Natural killer cell (primary cell): ENCODE results near the gene CACNA1S. TPM values are rescaled to one million over a fixed set of nuclear protein-coding genes. Genes with fewer than 3 reads are reported as not detected.

ENCODE experiments used
- ATAC-seq, 3 donors: fragments of 150-1000 bp in 2 of 3; fragments of 200-7000 bp in 1 of 3; cut with Tn5 transposase; 1 replicate in 1 of 3; 2 replicates in 2 of 3; pipeline ENCODE4 v1.10.0; 2021; ENCODE audit warnings: mild to moderate bottlenecking in 2 of 3, moderate library complexity in 2 of 3
- DNase-seq, 2 donors: peaks; one replicate each; pipeline versions ENCODE4 v3.0.0 to v3.0.0-alpha.2; 2013 to 2021; ENCODE audit warnings: mixed read lengths in 1 of 2
- H3K27ac ChIP-seq: one replicate; pipeline ENCODE4 v1.5.1; 2013; ENCODE audit warnings: mild to moderate bottlenecking, low read length
- H3K27me3 ChIP-seq: one replicate; pipeline ENCODE4 v1.6.1; 2013; ENCODE audit warnings: low read length; ENCODE audit not compliant: control insufficient read depth, insufficient read depth
- H3K36me3 ChIP-seq: one replicate; pipeline ENCODE4 v1.6.1; 2013; ENCODE audit warnings: low read length; ENCODE audit not compliant: control insufficient read depth, insufficient read depth
- H3K4me1 ChIP-seq: one replicate; pipeline ENCODE4 v1.6.1; 2013; ENCODE audit warnings: low read length; ENCODE audit not compliant: control insufficient read depth, insufficient read depth
- H3K4me3 ChIP-seq: one replicate; pipeline ENCODE4 v1.5.1; 2013; ENCODE audit warnings: low read length
- H3K9me3 ChIP-seq: one replicate; pipeline ENCODE4 v1.6.1; 2013; ENCODE audit warnings: low read length; ENCODE audit not compliant: control insufficient read depth, insufficient read depth
- H3K27ac Mint-ChIP-seq, 2 donors: one replicate each; pipeline ENCODE4 v1.8.0; 2022; ENCODE audit warnings: mild to moderate bottlenecking in 2 of 2, mixed read lengths in 2 of 2, moderate library complexity in 1 of 2
- H3K27me3 Mint-ChIP-seq, 2 donors: one replicate each; pipeline ENCODE4 v1.8.0; 2022; ENCODE audit warnings: low read depth in 2 of 2, mixed read lengths in 2 of 2
- H3K36me3 Mint-ChIP-seq: one replicate; pipeline ENCODE4 v1.8.0; 2022; ENCODE audit warnings: mixed read lengths
- H3K4me1 Mint-ChIP-seq, 2 donors: one replicate each; pipeline ENCODE4 v1.8.0; 2022; ENCODE audit warnings: mixed read lengths in 2 of 2
- H3K4me3 Mint-ChIP-seq: one replicate; pipeline ENCODE4 v1.8.0; 2022; ENCODE audit warnings: mild to moderate bottlenecking, moderate library complexity, mixed read lengths
- H3K9me3 Mint-ChIP-seq, 2 donors: one replicate each; pipeline ENCODE4 v1.8.0; 2022; ENCODE audit warnings: mixed read lengths in 2 of 2
- WGBS: methylation state at CpG from one replicate; pipeline ENCODE4 v1.1.7; 2013; ENCODE audit warnings: missing lambda C conversion rate; ENCODE audit not compliant: insufficient coverage; 5-methylcytosine and 5-hydroxymethylcytosine counted together
- intact Hi-C: fragments of 100-400 bp; cut with micrococcal nuclease; formaldehyde crosslinking; loops from one replicate; pipeline ENCODE4 v1.14.2; 2022
- total RNA-seq, 4 donors: library from RNA; stranded (reverse); fragments of 120-200 nt in 1 of 4; gene quantifications; one replicate each; pipeline versions ENCODE4 v1.2.3 to v1.2.4, GENCODE V29; 2013 to 2022
- TF ChIP-seq, protein P1 (sequence below): fragments of 200-600 bp; IDR thresholded peaks from one replicate; pipeline ENCODE4 v1.8.0; 2022; ENCODE audit warnings: antibody characterized with exemption

CACNA1S gene
- total RNA-seq, 3 donors from 2014 or later (not counting 1 experiment from before 2014, with no cell fraction given) = not detected

DNA sequence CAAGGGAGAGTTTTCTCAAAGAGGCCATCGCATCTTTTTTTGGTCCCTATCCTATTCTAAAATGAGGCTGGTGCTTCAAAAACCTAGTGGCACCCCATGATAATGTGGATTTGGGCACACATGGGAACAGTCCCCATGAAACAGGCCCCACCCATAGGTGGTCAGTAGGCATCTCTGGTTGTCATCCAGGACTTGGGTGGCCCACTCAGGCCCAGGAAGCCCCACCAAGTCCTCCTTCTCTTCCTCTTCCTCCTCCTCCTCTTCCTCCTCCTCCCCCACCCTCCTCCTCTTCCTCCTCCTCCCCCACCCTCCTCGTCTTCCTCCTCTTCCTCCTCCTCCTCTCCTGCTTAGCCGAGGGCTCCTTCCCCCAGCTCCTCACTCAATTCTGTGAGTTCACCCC, 554 bp downstream of the CACNA1S start:
- H3K27me3 ChIP-seq = peaks cover 7% of the 10 kb centered on the region
- H3K36me3 ChIP-seq = no peaks in the 10 kb centered on the region
- no peaks in the 10 kb centered on the region for H3K9me3 ChIP-seq
- WGBS = 72% methylated on average over 3 of the region's 3 CpGs
- TF ChIP-seq, protein P1, sequence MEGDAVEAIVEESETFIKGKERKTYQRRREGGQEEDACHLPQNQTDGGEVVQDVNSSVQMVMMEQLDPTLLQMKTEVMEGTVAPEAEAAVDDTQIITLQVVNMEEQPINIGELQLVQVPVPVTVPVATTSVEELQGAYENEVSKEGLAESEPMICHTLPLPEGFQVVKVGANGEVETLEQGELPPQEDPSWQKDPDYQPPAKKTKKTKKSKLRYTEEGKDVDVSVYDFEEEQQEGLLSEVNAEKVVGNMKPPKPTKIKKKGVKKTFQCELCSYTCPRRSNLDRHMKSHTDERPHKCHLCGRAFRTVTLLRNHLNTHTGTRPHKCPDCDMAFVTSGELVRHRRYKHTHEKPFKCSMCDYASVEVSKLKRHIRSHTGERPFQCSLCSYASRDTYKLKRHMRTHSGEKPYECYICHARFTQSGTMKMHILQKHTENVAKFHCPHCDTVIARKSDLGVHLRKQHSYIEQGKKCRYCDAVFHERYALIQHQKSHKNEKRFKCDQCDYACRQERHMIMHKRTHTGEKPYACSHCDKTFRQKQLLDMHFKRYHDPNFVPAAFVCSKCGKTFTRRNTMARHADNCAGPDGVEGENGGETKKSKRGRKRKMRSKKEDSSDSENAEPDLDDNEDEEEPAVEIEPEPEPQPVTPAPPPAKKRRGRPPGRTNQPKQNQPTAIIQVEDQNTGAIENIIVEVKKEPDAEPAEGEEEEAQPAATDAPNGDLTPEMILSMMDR = no peak
- Mint-ChIP-seq H3K27ac (no peak overlapping the region), H3K36me3 (no peaks in the 10 kb centered on the region), H3K4me3 (no peak overlapping the region), H3K4me1 (peaks cover 8 to 12% of the 10 kb centered on the region in 2 donors), H3K9me3 (no peaks in the 10 kb centered on the region), H3K27me3 (peaks cover 0 to 10% of the 10 kb centered on the region in 2 donors)
- peaks cover 9% of the 10 kb centered on the region for H3K4me1 ChIP-seq
- DNase-seq = no peak
- H3K4me3 ChIP-seq = no peak overlapping the region
- no peak for ATAC-seq
- intact Hi-C loops = loop anchor here (5.0 kb wide), 1 partner anchor 489 kb away; the partner anchor contains the start of gene KIF14
- no peak overlapping the region for H3K27ac ChIP-seq

DNA sequence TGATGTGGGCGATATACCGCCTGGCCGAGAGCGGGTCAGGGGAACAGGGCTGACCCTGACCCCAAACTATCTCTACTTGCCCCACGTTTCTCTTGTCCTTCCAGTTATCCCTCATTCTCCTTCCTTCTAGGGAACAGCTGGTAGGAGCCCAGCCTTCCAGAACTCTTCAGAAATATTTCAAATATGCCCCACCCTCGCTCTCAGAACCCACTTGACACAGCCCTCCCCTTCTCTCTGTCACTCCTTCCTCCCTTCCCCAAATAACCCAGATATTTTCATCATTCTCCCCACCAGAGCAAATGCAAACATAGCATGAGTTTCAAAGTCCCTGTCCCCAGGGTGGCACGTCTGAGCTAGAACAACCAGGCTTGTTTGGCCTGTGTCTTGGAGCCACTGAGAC, 1.1 kb downstream of the CACNA1S start:
- peaks cover 7% of the 10 kb centered on the region for H3K27me3 ChIP-seq
- 86% methylated on average over 7 of the region's 7 CpGs for WGBS
- peaks cover 9% of the 10 kb centered on the region for H3K4me1 ChIP-seq
- intact Hi-C loops = loop anchor here (5.0 kb wide), 1 partner anchor 489 kb away; the partner anchor contains the start of gene KIF14
- H3K9me3 ChIP-seq = no peaks in the 10 kb centered on the region
- Mint-ChIP-seq H3K9me3 (no peaks in the 10 kb centered on the region), H3K4me3 (no peak overlapping the region), H3K27ac (no peak overlapping the region), H3K27me3 (peaks cover 0 to 10% of the 10 kb centered on the region in 2 donors), H3K4me1 (peaks cover 8 to 12% of the 10 kb centered on the region in 2 donors), H3K36me3 (no peaks in the 10 kb centered on the region)
- no peak overlapping the region for H3K27ac ChIP-seq
- ATAC-seq (no peak), DNase-seq (no peak)
- H3K4me3 ChIP-seq = no peak overlapping the region
- TF ChIP-seq, protein P1 = no peak
- no peaks in the 10 kb centered on the region for H3K36me3 ChIP-seq

DNA sequence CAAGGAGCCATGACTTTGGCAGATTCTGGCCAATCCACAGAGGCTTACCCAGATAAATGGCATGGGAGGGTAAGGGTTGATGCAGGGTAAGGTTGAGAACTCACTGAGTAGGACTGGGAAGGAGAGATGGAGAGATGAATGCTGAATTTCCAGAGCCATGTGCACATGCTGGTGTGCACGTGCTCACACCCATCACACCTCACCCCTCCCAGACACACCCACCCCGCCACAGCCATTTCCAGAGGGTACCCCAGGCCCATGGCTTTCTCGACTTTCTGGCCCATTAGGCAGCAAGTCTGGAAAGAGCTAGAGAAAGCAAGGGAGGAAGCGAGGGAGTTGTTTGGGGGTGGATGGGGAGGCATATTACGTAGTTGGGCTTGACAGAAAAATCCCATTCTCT, 1.6 kb downstream of the CACNA1S start:
- Mint-ChIP-seq H3K9me3 (no peaks in the 10 kb centered on the region), H3K36me3 (no peaks in the 10 kb centered on the region), H3K4me3 (no peak overlapping the region), H3K4me1 (peaks cover 8 to 12% of the 10 kb centered on the region in 2 donors), H3K27ac (no peak overlapping the region), H3K27me3 (peaks cover 0 to 10% of the 10 kb centered on the region in 2 donors)
- intact Hi-C loops = loop anchor here (5.0 kb wide), 1 partner anchor 488 kb away; the partner anchor contains the start of gene KIF14
- no peak for DNase-seq
- Histone ChIP-seq H3K4me1 (peaks cover 9% of the 10 kb centered on the region), H3K27me3 (peaks cover 7% of the 10 kb centered on the region), H3K9me3 (no peaks in the 10 kb centered on the region), H3K4me3 (no peak overlapping the region), H3K36me3 (no peaks in the 10 kb centered on the region), H3K27ac (no peak overlapping the region)
- ATAC-seq = no peak
- 87% methylated on average over 3 of the region's 5 CpGs for WGBS
- TF ChIP-seq, protein P1 = no peak

DNA sequence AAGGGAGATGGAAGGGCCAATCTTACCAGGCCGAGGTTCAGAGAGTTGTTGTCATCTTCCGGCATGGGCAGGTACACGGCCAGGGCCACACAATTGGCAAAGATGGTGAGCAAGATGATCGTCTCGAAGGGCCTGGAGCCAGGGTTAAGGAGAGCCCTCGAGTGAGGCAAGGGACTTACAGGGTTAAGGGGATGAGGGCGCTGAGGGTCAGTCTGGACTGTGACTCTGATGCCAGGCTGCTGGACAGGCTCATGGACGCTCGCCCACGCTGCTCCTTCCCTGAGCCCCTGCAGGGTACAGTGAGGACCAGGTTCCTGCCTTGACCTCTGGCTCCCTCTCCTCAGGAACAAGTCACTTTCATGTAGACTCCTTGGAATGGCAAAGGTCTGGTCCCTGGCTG, 2.1 kb downstream of the CACNA1S start:
- H3K9me3 Mint-ChIP-seq = no peaks in the 10 kb centered on the region
- Histone ChIP-seq H3K36me3 (no peaks in the 10 kb centered on the region), H3K4me1 (peaks cover 9% of the 10 kb centered on the region), H3K4me3 (no peak overlapping the region), H3K27me3 (peaks cover 2% of the 10 kb centered on the region), H3K27ac (no peak overlapping the region), H3K9me3 (no peaks in the 10 kb centered on the region)
- no peak overlapping the region for H3K4me3 Mint-ChIP-seq
- DNase-seq (no peak), ATAC-seq (no peak)
- TF ChIP-seq, protein P1 = no peak
- intact Hi-C loops = loop anchor here (5.0 kb wide), 1 partner anchor 488 kb away; the partner anchor contains the start of gene KIF14
- H3K27ac Mint-ChIP-seq = no peak overlapping the region
- no peaks in the 10 kb centered on the region for H3K36me3 Mint-ChIP-seq
- WGBS = 90% methylated on average over 10 of the region's 10 CpGs
- peaks cover 8 to 12% of the 10 kb centered on the region in 2 donors for H3K4me1 Mint-ChIP-seq
- H3K27me3 Mint-ChIP-seq = peaks cover 0 to 10% of the 10 kb centered on the region in 2 donors
